HG02798 (cell line): ENCODE results near the gene GORAB.

ENCODE experiments used
- ATAC-seq: cut with Tn5 transposase; IDR thresholded peaks from one replicate; pipeline ENCODE4 v1.9.1; 2021; ENCODE audit warnings: mild to moderate bottlenecking; ENCODE audit not compliant: unreplicated experiment, poor library complexity

GORAB gene

GRCh38 chr1:170537798-170538503 is 6.0 kb downstream of the GORAB start:
- ATAC-seq, result no peak

- no peak for ATAC-seq
Observed at GRCh38 chr1:170538687-170539086, 6.7 kb downstream of the GORAB start.

DNA sequence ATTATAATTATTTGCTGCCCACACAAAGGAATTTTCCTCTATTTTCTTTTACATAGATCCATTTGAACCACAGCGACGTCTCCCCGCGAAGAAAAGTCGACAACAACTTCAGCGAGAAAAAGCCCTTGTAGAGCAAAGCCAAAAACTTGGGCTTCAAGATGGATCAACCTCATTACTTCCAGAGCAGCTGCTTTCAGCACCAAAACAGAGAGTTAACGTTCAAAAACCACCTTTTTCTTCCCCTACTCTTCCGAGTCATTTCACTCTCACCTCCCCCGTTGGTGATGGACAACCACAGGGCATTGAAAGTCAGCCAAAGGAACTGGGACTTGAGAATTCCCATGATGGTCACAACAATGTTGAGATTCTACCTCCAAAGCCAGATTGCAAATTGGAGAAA is 7.2 kb downstream of the GORAB start:
- no peak for ATAC-seq

GRCh38 chr1:170544624-170545023 is 12.7 kb downstream of the GORAB start:
- ATAC-seq, result no peak

DNA sequence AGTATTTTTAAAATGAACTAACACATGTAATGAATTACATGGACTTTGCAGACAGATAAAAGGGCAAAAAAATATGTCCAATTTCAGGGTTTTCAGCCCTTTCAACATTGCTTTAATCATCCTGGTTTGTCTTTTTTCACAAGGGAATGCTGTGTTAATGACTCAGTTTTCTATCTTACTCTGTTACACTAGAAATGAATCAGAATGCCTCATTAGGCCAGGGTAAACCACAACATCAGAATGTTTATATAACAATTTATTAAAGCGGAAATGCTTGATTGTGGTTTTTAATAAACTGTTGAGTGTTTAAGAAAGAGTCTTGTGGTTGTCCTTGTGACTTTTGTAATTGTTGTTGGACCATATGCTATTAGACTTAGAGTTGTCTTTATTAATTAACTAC is 13.5 kb downstream of the GORAB start:
- ATAC-seq, result no peak

DNA sequence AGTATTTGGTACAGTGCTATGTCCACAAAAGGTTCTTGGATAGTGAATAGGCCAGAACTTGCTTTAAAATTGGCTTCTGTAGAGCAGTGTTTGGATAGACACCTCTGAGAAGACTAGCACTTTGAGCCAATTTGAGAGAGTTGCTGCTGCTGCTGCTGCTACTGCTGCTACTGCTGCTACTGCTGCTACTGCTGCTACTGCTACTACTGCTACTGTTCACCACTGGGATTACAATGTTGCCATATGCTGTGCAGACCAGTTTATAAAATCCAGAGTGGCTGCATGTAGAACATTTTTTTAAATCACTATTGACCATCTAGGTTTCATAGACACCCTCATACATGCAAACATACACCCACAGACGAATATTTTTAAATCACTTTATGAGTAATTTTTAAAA is 15.3 kb downstream of the GORAB start:
- ATAC-seq, result no peak

GRCh38 chr1:170548497-170548896 is 16.5 kb downstream of the GORAB start:
- ATAC-seq, result no peak

DNA sequence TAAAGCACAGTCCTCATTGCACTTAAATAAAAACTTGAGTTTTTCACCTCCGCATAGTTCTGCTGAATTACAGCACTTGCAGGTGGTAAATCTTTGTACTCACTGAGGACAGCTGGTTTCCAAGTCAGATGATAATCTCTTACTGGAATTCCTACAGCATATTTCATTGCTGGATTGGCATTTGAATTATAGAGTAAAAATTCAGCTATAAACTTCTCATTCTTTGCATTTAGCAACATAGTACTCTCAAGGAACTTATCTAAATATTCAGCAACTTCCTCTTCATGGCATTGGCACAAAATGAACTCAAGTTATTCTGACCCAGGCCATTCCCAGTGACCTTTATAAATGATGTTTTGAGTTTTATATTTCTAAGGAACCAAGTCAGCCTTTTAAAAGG is 23.4 kb downstream of the GORAB start:
- no peak for ATAC-seq

GRCh38 chr1:170556917-170557316 is 25.0 kb downstream of the GORAB start:
- ATAC-seq, result no peak

GRCh38 chr1:170558731-170559130 is 26.8 kb downstream of the GORAB start:
- ATAC-seq, result no peak

GRCh38 chr1:170559166-170559565 is 27.2 kb downstream of the GORAB start:
- no peak for ATAC-seq

GRCh38 chr1:170560681-170561285 is 28.8 kb downstream of the GORAB start:
- ATAC-seq, result no peak

DNA sequence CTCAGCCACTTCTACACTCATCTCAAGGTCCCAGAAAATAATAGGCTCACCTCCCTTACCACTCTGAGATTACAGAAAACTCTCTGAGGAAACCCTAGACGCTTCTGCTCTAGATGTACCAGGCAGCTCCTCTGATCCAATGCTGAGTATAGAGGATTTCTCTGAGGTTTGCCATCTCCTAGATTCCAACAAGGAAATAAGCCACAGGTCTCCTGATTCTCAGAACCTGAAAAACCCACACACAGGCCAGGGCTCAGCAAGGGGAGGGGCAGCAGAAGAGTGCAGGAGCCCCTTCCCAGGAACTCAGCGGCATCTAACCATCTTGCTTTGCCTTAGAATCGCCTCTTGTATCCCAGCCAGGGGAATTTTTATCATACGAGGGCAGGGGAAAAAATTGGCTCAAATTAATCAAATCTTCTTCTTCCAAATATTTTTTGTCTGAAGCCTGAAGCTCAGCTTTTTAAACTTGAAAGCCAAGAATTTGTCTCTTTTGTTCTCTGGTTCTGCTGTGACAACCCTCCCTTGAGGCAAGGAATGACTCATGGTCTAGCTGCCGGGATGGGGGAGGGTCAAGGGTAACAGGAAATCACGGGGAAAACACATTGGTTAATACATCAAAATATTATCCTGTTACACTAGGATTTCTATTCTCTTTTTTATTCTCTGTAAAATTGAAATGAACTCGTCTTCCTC is 30.8 kb downstream of the GORAB start:
- peak; percentile 60 for ATAC-seq

GRCh38 chr1:170567214-170567613 is 35.2 kb downstream of the GORAB start:
- no peak for ATAC-seq

DNA sequence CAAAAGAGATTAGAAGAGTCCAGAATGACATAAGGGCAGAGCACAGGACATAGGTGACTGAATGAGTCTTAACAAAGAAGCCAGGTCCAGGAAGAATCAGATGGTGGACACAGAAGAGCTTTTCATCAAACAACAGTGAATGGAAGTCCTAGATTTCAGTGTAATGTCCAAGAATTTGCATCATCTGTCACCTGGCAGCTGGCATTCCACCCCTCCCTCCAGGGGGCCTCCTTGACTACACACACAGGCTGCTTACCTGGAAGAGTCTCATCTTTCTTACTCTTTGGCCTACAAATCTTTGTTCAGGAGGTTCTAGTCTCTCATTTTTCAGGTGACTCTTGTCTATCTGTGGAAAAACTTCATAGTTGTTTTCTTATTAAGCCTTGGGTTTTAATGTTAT is 36.2 kb downstream of the GORAB start:
- no peak for ATAC-seq

- no peak for ATAC-seq
Observed at GRCh38 chr1:170576980-170577379, 45.0 kb downstream of the GORAB start.

GRCh38 chr1:170578359-170578758 is 46.4 kb downstream of the GORAB start:
- ATAC-seq, result no peak

DNA sequence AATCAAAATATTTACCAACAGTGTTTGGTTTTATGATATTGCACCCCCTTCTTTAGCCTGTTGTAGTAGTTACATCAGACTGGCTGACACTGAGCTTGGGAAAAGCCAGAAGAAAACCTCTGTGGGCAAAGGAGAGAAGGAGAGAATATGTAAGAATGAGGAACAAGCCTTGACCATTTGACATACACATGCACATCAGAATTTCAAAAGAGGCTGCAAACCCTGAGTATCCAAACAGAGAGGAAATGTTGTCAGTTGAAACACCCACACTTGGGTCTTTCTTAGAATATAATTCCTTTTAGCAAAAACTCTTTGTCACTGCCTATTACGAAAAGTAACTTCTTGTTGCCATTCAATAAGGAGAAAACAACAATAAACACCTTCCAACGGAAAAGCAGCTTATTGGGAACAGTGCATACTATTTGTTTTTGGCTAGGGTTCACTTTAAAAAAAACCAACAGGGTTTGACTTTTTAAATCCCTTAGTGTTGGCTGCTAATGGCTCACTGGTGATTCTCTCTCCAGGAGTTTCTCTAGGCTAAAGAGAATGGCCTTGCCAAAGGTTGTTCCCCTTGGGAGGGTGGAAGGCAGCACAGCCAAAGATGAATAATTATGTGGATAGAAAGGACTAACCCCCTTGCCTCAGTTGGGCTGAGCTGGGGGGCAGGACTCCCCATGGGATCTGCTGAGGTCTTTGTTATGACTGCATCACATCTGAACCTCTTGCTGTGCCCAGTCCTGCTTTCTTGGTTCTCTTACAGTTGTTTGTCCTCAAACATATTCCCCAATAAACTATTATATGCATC is 48.9 kb downstream of the GORAB start:
- ATAC-seq, result no peak

DNA sequence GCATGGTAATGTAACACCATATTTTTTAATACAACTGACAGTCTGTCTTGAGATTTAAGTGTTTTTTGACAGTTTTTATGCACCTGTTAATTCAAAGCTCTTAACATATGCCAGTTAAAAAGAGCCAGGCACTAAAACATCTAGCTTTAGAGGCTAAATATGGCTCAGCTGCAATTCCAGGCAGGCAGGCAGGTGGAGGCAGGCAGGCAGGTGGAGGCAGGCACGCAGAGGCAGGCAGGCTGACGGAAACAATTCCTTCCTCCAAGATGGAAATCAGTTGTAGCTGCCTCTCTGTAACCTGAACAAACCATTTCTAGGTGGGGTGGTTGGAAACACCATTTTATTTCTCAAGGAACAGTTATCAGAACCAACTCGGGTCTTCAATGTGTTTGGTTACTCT is 51.2 kb downstream of the GORAB start:
- ATAC-seq, result no peak

DNA sequence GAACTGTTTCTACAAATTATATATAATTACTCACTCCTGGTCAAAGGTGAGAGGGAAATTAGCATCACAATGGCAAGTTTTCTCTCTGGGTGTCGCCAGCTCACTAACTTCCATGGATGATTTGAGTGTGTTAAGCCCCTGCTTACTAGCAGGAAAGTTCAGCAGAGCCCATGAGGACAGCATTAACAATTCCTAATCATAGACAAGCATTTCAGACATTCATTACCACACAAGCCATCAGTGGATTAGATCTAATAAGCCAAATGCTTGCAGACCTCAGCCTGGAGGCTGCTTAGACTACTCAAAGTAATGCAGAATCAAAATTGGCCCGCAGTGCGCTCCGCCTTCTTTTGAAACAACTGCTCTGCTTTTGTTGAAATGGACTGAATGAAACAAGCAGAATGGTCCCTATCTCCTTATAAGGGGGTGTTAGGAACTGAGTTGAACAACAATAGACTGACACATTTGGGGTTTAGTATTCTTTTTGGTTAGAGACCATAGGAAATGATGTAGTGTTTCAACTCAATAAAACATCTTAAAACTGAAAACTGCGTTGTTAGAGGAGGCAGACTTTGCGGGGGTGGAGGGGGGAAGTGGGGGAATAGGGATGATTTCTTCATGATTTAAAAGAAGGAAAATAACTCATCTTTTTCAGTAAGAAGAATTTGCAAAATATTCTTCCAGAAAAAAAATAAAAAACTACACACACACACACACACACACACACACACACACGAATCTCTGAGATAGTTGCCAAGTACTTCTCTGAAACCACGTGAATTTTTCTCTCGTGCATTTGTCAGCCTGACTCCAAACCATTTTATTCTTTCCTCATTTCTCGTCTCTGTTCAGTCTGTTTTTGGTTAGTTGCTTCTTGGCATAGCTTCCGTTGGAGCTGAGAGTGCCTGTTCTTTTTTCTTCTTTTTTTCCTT is 54.6 kb downstream of the GORAB start:
- ATAC-seq, result no peak
